ENCODE results near the gene PELI2.

PELI2 gene

DNA sequence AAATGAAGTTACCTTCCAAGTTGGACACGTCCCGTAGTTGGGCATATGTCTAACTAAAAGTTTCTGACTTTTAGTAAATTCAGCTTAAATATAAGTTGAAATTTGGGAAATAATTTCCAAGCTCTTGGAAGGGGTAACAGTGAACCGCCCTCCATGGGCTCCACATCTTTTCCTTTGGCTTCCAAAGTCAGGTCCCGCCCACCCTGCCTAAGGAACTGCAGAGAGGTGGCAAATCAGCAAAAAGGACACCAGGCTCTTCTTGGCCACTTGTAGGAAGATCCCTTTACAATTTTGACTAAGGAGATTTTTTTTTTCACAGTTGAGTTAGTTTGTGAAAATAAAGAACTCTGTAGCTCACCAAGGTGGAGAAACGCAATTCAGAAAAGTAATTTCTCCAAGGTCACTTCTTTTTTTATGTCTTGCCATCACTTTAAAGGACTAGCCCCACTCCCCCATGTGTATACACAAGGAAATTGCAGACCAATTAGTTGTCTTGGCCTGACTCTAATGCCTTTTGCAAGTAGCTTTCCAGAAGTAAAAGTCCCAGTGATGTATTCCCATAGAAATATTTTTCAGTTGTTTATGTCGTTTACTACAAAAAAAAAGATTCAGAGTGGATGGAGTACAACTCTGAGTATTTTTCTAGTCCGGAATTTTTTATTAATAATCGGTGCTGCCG, 181.2 kb downstream of the PELI2 start:
- no peak overlapping the region for H3K4me2 ChIP-seq (ENCODE audit: low read length)
- H3K27me3 ChIP-seq (ENCODE audit: control insufficient read depth, insufficient read depth, low read length) = no peaks in the 10 kb centered on the region
- H3K79me2 ChIP-seq = no peaks in the 10 kb centered on the region
- H3K36me3 ChIP-seq (ENCODE audit: control insufficient read depth, insufficient read depth, low read length) = no peaks in the 10 kb centered on the region
- H3K4me1 ChIP-seq = no peaks in the 10 kb centered on the region
- no peak overlapping the region for H3K4me3 ChIP-seq (ENCODE audit: low read depth, low read length)
- H3K27ac ChIP-seq = no peak overlapping the region
- H2AFZ ChIP-seq = no peak overlapping the region
- H3K9me3 ChIP-seq (ENCODE audit: control insufficient read depth, low read length) = no peaks in the 10 kb centered on the region
- no peak overlapping the region for H3K9ac ChIP-seq
- TF ChIP-seq, protein P1, sequence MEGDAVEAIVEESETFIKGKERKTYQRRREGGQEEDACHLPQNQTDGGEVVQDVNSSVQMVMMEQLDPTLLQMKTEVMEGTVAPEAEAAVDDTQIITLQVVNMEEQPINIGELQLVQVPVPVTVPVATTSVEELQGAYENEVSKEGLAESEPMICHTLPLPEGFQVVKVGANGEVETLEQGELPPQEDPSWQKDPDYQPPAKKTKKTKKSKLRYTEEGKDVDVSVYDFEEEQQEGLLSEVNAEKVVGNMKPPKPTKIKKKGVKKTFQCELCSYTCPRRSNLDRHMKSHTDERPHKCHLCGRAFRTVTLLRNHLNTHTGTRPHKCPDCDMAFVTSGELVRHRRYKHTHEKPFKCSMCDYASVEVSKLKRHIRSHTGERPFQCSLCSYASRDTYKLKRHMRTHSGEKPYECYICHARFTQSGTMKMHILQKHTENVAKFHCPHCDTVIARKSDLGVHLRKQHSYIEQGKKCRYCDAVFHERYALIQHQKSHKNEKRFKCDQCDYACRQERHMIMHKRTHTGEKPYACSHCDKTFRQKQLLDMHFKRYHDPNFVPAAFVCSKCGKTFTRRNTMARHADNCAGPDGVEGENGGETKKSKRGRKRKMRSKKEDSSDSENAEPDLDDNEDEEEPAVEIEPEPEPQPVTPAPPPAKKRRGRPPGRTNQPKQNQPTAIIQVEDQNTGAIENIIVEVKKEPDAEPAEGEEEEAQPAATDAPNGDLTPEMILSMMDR (IDR thresholded peaks at IDR 0.05) = no peak

- no peaks in the 10 kb centered on the region for H3K79me2 ChIP-seq
- H3K27me3 ChIP-seq (ENCODE audit: control insufficient read depth, insufficient read depth, low read length) = no peaks in the 10 kb centered on the region
- no peak overlapping the region for H3K4me3 ChIP-seq (ENCODE audit: low read depth, low read length)
- no peak overlapping the region for H3K4me2 ChIP-seq (ENCODE audit: low read length)
- H3K9me3 ChIP-seq (ENCODE audit: control insufficient read depth, low read length) = no peaks in the 10 kb centered on the region
- TF ChIP-seq, protein P1 (IDR thresholded peaks at IDR 0.05) = no peak
- H3K36me3 ChIP-seq (ENCODE audit: control insufficient read depth, insufficient read depth, low read length) = no peaks in the 10 kb centered on the region
- no peak overlapping the region for H2AFZ ChIP-seq
- no peak overlapping the region for H3K9ac ChIP-seq
- no peaks in the 10 kb centered on the region for H3K4me1 ChIP-seq
- H3K27ac ChIP-seq = no peak overlapping the region
Measured at GRCh38 chr14:56300495-56300894, 182.3 kb downstream of the PELI2 start.

- H3K4me1 ChIP-seq = no peaks in the 10 kb centered on the region
- no peak overlapping the region for H3K4me2 ChIP-seq (ENCODE audit: low read length)
- TF ChIP-seq, protein P1 (IDR thresholded peaks at IDR 0.05) = no peak
- H3K9me3 ChIP-seq (ENCODE audit: control insufficient read depth, low read length) = no peaks in the 10 kb centered on the region
- H3K27ac ChIP-seq = no peak overlapping the region
- no peaks in the 10 kb centered on the region for H3K27me3 ChIP-seq (ENCODE audit: control insufficient read depth, insufficient read depth, low read length)
- H3K9ac ChIP-seq = no peak overlapping the region
- no peaks in the 10 kb centered on the region for H3K79me2 ChIP-seq
- H2AFZ ChIP-seq = no peak overlapping the region
- no peaks in the 10 kb centered on the region for H3K36me3 ChIP-seq (ENCODE audit: control insufficient read depth, insufficient read depth, low read length)
- H3K4me3 ChIP-seq (ENCODE audit: low read depth, low read length) = no peak overlapping the region
Measured at GRCh38 chr14:56304456-56304855, 186.2 kb downstream of the PELI2 start.

DNA sequence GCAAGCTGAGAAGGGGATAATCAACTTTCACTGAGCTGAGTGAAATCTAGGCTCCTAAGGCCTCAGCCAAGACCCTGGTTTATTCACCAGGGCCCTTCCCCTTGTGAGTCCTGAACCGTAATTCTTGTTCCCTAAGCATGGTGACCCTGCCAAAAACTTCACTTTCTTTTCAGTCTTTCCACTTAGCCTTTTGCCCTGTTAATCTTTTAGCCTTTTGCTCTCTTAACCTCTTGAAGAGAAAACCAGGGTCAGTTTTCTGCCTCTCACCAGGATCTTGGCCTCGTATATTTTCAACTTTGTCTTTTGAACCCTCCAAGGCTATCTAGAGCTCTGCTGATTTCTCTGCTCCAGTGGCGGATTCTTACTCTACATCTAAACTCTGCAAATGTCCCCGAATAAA, 191.0 kb downstream of the PELI2 start:
- Histone ChIP-seq H3K9ac (no peak overlapping the region), H3K27ac (no peak overlapping the region), H3K4me3 (ENCODE audit: low read depth, low read length) (no peak overlapping the region), H3K27me3 (ENCODE audit: control insufficient read depth, insufficient read depth, low read length) (no peaks in the 10 kb centered on the region), H3K79me2 (no peaks in the 10 kb centered on the region), H3K4me2 (ENCODE audit: low read length) (no peak overlapping the region), H3K36me3 (ENCODE audit: control insufficient read depth, insufficient read depth, low read length) (no peaks in the 10 kb centered on the region), H3K9me3 (ENCODE audit: control insufficient read depth, low read length) (no peaks in the 10 kb centered on the region), H2AFZ (no peak overlapping the region), H3K4me1 (peaks cover 6% of the 10 kb centered on the region)
- TF ChIP-seq, protein P1 (IDR thresholded peaks at IDR 0.05) = no peak

DNA sequence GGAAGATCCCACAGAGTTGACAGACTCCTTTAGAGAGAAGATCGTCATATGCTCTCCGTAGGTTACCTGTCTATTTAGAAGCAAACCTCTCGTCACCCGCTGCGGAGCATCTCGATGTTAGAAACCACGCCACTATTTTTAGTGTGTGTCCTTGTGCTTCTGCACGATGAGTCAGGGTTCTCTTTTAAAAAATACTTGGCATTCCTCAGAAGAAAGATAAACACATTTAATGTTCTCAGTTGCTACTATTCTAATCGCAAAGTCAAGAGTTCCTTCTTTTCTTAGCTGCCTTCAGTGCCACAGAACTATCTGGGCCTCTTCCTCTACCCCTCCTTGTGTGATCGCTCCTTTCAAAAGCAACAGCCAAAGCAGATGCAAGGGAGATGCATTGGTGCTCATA, 192.4 kb downstream of the PELI2 start:
- no peak overlapping the region for H3K4me3 ChIP-seq (ENCODE audit: low read depth, low read length)
- H2AFZ ChIP-seq = no peak overlapping the region
- no peaks in the 10 kb centered on the region for H3K36me3 ChIP-seq (ENCODE audit: control insufficient read depth, insufficient read depth, low read length)
- H3K27me3 ChIP-seq (ENCODE audit: control insufficient read depth, insufficient read depth, low read length) = no peaks in the 10 kb centered on the region
- no peak overlapping the region for H3K4me2 ChIP-seq (ENCODE audit: low read length)
- H3K9ac ChIP-seq = no peak overlapping the region
- H3K79me2 ChIP-seq = no peaks in the 10 kb centered on the region
- TF ChIP-seq, protein P1 (IDR thresholded peaks at IDR 0.05) = no peak
- no peaks in the 10 kb centered on the region for H3K9me3 ChIP-seq (ENCODE audit: control insufficient read depth, low read length)
- H3K4me1 ChIP-seq = peaks cover 13% of the 10 kb centered on the region
- H3K27ac ChIP-seq = no peak overlapping the region
